ENCODE data around the gene PRAMEF25.
"Not testable (repeated sequence)": the region's sequence is repeated elsewhere in the genome, so short reads cannot be mapped to it uniquely, and the experiment has no call there.

Gene PRAMEF25

GRCh38 chr1:13070474-13070873, at the start of gene PRAMEF25:
PRAMEF25 (plus strand) TSS chr1:13070774; CDS start chr1:13073694, 2,920 bp downstream.
- not testable (repeated sequence) for DNase-seq

- not testable (repeated sequence) for DNase-seq
These were observed 14.1 kb upstream of the PRAMEF25 start, which contains the start of gene PRAMEF27 for GRCh38 chr1:13056475-13056874. PRAMEF27 (minus strand) TSS chr1:13056575; CDS start chr1:13053659, 2,916 bp downstream.

- DNase-seq: not testable (repeated sequence)
These were observed 46.2 kb downstream of the PRAMEF25 start, which contains the start of gene HNRNPCL2 for GRCh38 chr1:13116754-13117153. HNRNPCL2 (minus strand) TSS chr1:13116854; CDS start chr1:13116400, 454 bp downstream.
